HEK293 (cell line): ENCODE measurements around the gene CTBP2.

Source experiments
- CTCF ChIA-PET: fragments of 350-600 bp; formaldehyde crosslinking; extraction: SDS; loops from one replicate; lab custom pipeline; 2021; ENCODE audit warnings: antibody characterized with exemption; lab: Yijun Ruan, JAX
- POLR2A ChIA-PET: fragments of 300-600 bp; formaldehyde crosslinking; extraction: SDS; loops from one replicate; lab custom pipeline; 2020; ENCODE audit warnings: antibody characterized with exemption, inconsistent platforms; lab: Yijun Ruan, JAX
- H3K27ac ChIP-seq: fragments of 200-500 bp; sonication (Bioruptor generic); 2 replicates; pipeline ENCODE4 v1.5.1; 2014; ENCODE audit warnings: low read depth, low read length, control low read depth, inconsistent platforms; ENCODE audit errors: extremely low read depth
- H3K36me3 ChIP-seq, 2 experiments: fragments of 200-500 bp in 1 of 2; sonication (Bioruptor generic) in 1 of 2; 1 replicate in 1 of 2; 2 replicates in 1 of 2; pipeline ENCODE4 v1.5.1; 2014 to 2017; ENCODE audit warnings: inconsistent platforms in 2 of 2, low read length in 2 of 2; ENCODE audit not compliant: control insufficient read depth in 2 of 2, insufficient read depth in 1 of 2
- H3K4me1 ChIP-seq: fragments of 200-500 bp; sonication (Bioruptor generic); 2 replicates; pipeline ENCODE4 v1.5.1; 2014; ENCODE audit warnings: mild to moderate bottlenecking, low read length, inconsistent platforms; ENCODE audit not compliant: control insufficient read depth, insufficient read depth
- H3K4me3 ChIP-seq: 2 replicates; pipeline ENCODE4 v1.5.1; 2011; ENCODE audit warnings: low read depth, mild to moderate bottlenecking, control low read depth, low read length, moderate library complexity
- H3K9me3 ChIP-seq: fragments of 200-500 bp; sonication (Bioruptor generic); 2 replicates; pipeline ENCODE4 v1.5.1; 2014; ENCODE audit warnings: low read depth, low read length, inconsistent platforms; ENCODE audit not compliant: control insufficient read depth, insufficient read depth
- FEZF1 ChIP-seq: fragments of 450-650 bp; formaldehyde crosslinking; IDR thresholded peaks from 2 replicates; pipeline ENCODE4 v1.5.1; 2016; ENCODE audit warnings: missing biosample characterization, missing genetic modification characterization
- KLF10 ChIP-seq: fragments of 450-650 bp; IDR thresholded peaks from 2 replicates; pipeline ENCODE4 v1.5.1; 2018; ENCODE audit warnings: missing biosample characterization, mild to moderate bottlenecking, missing genetic modification characterization
- ZBTB17 ChIP-seq: fragments of 450-650 bp; formaldehyde crosslinking; IDR thresholded peaks from 2 replicates; pipeline ENCODE4 v1.5.1; 2016; ENCODE audit warnings: missing biosample characterization, missing genetic modification characterization
- ZNF140 ChIP-seq: fragments of 450-650 bp; formaldehyde crosslinking; IDR thresholded peaks from 2 replicates; pipeline ENCODE4 v1.5.1; 2016; ENCODE audit warnings: missing biosample characterization, missing genetic modification characterization
- ZNF169 ChIP-seq: fragments of 450-650 bp; formaldehyde crosslinking; IDR thresholded peaks from 2 replicates; pipeline ENCODE4 v1.5.1; 2016; ENCODE audit warnings: missing biosample characterization, missing genetic modification characterization
- ZNF174 ChIP-seq: fragments of 450-650 bp; formaldehyde crosslinking; IDR thresholded peaks from 2 replicates; pipeline ENCODE4 v1.5.0; 2017; ENCODE audit warnings: missing biosample characterization, mild to moderate bottlenecking, missing genetic modification characterization
- TF ChIP-seq, protein P1 (sequence below): fragments of 450-650 bp; formaldehyde crosslinking; IDR thresholded peaks from 2 replicates; pipeline ENCODE4 v1.5.1; 2017; ENCODE audit warnings: missing biosample characterization, mild to moderate bottlenecking, missing genetic modification characterization, moderate library complexity
- TF ChIP-seq, protein P2 (sequence below): fragments of 450-650 bp; formaldehyde crosslinking; IDR thresholded peaks from 2 replicates; pipeline ENCODE4 v1.5.1; 2016; ENCODE audit warnings: missing biosample characterization, missing genetic modification characterization
- TF ChIP-seq, protein P3 (sequence below): sonication (generic); formaldehyde crosslinking; IDR thresholded peaks from 2 replicates; pipeline ENCODE4 v1.8.1; 2022; ENCODE audit warnings: mild to moderate bottlenecking, moderate library complexity, missing genetic modification reagents
- TF ChIP-seq, protein P4 (sequence below): fragments of 450-650 bp; formaldehyde crosslinking; optimal IDR thresholded peaks from 2 replicates; pipeline ENCODE3; 2016; ENCODE audit warnings: missing biosample characterization, mild to moderate bottlenecking, missing genetic modification characterization
- TF ChIP-seq, protein P5 (sequence below): fragments of 450-650 bp; formaldehyde crosslinking; IDR thresholded peaks from 2 replicates; pipeline ENCODE4; 2016; ENCODE audit warnings: missing biosample characterization, missing genetic modification characterization
- TF ChIP-seq, protein P6 (sequence below): fragments of 450-650 bp; formaldehyde crosslinking; IDR thresholded peaks from 2 replicates; pipeline ENCODE4 v1.5.1; 2017; ENCODE audit warnings: missing biosample characterization, missing genetic modification characterization
- TF ChIP-seq, protein P7 (sequence below): fragments of 450-650 bp; formaldehyde crosslinking; IDR thresholded peaks from 2 replicates; pipeline ENCODE4 v1.5.1; 2016; ENCODE audit warnings: missing biosample characterization, missing genetic modification characterization

CTBP2 gene

DNA sequence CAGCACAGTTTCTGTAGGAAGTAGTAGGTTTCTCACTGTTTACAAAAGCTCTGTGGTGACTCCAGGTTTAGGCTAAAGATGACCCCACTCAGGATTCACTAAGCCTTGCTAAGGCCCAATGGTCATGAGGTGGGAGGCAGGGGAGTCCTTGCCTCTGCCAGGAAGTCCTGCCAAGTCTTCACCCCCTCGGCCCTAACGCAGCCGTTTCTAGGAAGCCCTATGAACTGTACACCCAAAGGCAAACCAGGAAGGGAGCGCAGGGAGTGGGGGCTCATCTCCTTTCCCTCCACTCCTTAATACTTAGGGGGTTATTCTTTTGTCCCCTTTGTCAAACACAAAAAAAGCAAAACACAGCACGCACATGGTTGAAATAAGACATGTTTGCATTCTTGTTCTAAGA is 64.6 kb downstream of the CTBP2 start:
- H3K4me1 ChIP-seq: peaks cover 6% of the 10 kb centered on the region; the same call in 1 of the 2 replicates
- ChIA-PET CTCF (interaction anchor here (1.6 kb wide), 2 partner anchors 9 to 48 kb away, joined by 4 read pairs; no protein-coding TSS in a partner anchor), POLR2A (no interaction called here)
- H3K27ac ChIP-seq: no peak overlapping the region
- H3K4me3 ChIP-seq: no peak overlapping the region
- peaks cover 4 to 10% of the 10 kb centered on the region in 2 experiments; a peak in 2 of 3 replicates for H3K36me3 ChIP-seq
- TF ChIP-seq, protein P1, sequence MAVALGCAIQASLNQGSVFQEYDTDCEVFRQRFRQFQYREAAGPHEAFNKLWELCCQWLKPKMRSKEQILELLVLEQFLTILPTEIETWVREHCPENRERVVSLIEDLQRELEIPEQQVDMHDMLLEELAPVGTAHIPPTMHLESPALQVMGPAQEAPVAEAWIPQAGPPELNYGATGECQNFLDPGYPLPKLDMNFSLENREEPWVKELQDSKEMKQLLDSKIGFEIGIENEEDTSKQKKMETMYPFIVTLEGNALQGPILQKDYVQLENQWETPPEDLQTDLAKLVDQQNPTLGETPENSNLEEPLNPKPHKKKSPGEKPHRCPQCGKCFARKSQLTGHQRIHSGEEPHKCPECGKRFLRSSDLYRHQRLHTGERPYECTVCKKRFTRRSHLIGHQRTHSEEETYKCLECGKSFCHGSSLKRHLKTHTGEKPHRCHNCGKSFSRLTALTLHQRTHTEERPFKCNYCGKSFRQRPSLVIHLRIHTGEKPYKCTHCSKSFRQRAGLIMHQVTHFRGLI (tag by site-specific recombination): no peak
- TF ChIP-seq, protein P2, sequence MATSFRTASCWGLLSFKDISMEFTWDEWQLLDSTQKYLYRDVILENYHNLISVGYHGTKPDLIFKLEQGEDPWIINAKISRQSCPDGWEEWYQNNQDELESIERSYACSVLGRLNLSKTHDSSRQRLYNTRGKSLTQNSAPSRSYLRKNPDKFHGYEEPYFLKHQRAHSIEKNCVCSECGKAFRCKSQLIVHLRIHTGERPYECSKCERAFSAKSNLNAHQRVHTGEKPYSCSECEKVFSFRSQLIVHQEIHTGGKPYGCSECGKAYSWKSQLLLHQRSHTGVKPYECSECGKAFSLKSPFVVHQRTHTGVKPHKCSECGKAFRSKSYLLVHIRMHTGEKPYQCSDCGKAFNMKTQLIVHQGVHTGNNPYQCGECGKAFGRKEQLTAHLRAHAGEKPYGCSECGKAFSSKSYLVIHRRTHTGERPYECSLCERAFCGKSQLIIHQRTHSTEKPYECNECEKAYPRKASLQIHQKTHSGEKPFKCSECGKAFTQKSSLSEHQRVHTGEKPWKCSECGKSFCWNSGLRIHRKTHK (tag by site-specific recombination): no peak
- TF ChIP-seq, protein P3, sequence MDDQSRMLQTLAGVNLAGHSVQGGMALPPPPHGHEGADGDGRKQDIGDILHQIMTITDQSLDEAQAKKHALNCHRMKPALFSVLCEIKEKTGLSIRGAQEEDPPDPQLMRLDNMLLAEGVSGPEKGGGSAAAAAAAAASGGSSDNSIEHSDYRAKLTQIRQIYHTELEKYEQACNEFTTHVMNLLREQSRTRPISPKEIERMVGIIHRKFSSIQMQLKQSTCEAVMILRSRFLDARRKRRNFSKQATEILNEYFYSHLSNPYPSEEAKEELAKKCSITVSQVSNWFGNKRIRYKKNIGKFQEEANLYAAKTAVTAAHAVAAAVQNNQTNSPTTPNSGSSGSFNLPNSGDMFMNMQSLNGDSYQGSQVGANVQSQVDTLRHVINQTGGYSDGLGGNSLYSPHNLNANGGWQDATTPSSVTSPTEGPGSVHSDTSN (CRISPR knock-in tag): no peak
- TF ChIP-seq ZNF140 (tag by site-specific recombination): no peak
- TF ChIP-seq, protein P4, sequence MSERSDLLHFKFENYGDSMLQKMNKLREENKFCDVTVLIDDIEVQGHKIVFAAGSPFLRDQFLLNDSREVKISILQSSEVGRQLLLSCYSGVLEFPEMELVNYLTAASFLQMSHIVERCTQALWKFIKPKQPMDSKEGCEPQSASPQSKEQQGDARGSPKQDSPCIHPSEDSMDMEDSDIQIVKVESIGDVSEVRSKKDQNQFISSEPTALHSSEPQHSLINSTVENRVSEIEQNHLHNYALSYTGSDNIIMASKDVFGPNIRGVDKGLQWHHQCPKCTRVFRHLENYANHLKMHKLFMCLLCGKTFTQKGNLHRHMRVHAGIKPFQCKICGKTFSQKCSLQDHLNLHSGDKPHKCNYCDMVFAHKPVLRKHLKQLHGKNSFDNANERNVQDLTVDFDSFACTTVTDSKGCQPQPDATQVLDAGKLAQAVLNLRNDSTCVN (tag by site-specific recombination): no peak
- TF ChIP-seq, protein P5, sequence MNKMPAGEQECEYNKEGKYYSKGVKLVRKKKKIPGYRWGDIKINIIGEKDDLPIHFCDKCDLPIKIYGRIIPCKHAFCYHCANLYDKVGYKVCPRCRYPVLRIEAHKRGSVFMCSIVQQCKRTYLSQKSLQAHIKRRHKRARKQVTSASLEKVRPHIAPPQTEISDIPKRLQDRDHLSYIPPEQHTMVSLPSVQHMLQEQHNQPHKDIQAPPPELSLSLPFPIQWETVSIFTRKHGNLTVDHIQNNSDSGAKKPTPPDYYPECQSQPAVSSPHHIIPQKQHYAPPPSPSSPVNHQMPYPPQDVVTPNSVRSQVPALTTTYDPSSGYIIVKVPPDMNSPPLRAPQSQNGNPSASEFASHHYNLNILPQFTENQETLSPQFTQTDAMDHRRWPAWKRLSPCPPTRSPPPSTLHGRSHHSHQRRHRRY (tag by site-specific recombination): no peak
- TF ChIP-seq ZNF174: no peak
- no peak for TF ChIP-seq ZNF169
- TF ChIP-seq FEZF1 (tag by site-specific recombination): no peak
- TF ChIP-seq, all 188 proteins: peak for 0
- H3K9me3 ChIP-seq: no peaks in the 10 kb centered on the region

DNA sequence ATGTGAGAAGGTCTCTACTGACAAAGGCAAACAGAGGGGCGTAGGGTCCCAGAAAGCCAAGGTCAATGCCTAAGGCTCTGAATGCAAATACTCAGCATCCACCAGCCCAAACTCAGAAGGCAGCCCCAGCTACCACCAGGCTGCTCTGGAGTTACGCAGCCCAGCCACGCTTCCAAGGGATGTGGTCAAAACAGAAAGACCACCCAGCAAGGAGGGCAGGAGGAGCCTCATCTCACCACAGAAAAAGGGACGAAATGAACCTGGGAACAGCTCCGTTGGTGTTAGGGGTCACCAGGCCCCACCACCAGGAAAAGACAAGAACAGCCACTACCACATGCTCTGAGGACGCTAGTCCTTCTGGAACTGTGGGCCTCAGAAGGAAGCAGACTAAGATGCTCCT is 65.1 kb downstream of the CTBP2 start:
- TF ChIP-seq KLF10 (tag by site-specific recombination) (no peak), ZBTB17 (tag by site-specific recombination) (no peak)
- TF ChIP-seq, protein P6, sequence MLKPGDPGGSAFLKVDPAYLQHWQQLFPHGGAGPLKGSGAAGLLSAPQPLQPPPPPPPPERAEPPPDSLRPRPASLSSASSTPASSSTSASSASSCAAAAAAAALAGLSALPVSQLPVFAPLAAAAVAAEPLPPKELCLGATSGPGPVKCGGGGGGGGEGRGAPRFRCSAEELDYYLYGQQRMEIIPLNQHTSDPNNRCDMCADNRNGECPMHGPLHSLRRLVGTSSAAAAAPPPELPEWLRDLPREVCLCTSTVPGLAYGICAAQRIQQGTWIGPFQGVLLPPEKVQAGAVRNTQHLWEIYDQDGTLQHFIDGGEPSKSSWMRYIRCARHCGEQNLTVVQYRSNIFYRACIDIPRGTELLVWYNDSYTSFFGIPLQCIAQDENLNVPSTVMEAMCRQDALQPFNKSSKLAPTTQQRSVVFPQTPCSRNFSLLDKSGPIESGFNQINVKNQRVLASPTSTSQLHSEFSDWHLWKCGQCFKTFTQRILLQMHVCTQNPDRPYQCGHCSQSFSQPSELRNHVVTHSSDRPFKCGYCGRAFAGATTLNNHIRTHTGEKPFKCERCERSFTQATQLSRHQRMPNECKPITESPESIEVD (tag by site-specific recombination): no peak
- TF ChIP-seq, protein P7, sequence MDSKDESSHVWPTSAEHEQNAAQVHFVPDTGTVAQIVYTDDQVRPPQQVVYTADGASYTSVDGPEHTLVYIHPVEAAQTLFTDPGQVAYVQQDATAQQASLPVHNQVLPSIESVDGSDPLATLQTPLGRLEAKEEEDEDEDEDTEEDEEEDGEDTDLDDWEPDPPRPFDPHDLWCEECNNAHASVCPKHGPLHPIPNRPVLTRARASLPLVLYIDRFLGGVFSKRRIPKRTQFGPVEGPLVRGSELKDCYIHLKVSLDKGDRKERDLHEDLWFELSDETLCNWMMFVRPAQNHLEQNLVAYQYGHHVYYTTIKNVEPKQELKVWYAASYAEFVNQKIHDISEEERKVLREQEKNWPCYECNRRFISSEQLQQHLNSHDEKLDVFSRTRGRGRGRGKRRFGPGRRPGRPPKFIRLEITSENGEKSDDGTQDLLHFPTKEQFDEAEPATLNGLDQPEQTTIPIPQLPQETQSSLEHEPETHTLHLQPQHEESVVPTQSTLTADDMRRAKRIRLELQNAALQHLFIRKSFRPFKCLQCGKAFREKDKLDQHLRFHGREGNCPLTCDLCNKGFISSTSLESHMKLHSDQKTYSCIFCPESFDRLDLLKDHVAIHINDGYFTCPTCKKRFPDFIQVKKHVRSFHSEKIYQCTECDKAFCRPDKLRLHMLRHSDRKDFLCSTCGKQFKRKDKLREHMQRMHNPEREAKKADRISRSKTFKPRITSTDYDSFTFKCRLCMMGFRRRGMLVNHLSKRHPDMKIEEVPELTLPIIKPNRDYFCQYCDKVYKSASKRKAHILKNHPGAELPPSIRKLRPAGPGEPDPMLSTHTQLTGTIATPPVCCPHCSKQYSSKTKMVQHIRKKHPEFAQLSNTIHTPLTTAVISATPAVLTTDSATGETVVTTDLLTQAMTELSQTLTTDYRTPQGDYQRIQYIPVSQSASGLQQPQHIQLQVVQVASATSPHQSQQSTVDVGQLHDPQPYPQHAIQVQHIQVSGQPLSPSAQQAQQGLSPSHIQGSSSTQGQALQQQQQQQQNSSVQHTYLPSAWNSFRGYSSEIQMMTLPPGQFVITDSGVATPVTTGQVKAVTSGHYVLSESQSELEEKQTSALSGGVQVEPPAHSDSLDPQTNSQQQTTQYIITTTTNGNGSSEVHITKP (tag by site-specific recombination): no peak
- POLR2A ChIA-PET: no interaction called here
- no peak overlapping the region for H3K4me3 ChIP-seq
- H3K9me3 ChIP-seq: no peaks in the 10 kb centered on the region
- H3K27ac ChIP-seq: no peak overlapping the region
- H3K4me1 ChIP-seq: peaks cover 6% of the 10 kb centered on the region; the same call in 1 of the 2 replicates
- peaks cover 4 to 10% of the 10 kb centered on the region in 2 experiments; a peak in 2 of 3 replicates for H3K36me3 ChIP-seq
- CTCF ChIA-PET: interaction anchor here (1.6 kb wide), 1 partner anchor 10 kb away, joined by 4 read pairs; no protein-coding TSS in a partner anchor
